Transverse colon (tissue), 4 donors: Measurements from ENCODE around the gene IL19. TPM values are rescaled to one million over a fixed set of nuclear protein-coding genes. Genes with fewer than 3 reads are reported as not detected.

Source experiments
- DNase-seq: peaks from one replicate; pipeline ENCODE4 v3.0.0-alpha.2; 2019
- H3K27ac ChIP-seq, 4 donors: fragments of 200-600 bp; sonication (generic); 2 replicates each; pipeline ENCODE4 v1.5.1; 2016 to 2018; ENCODE audit warnings: inconsistent platforms in 4 of 4
- H3K27me3 ChIP-seq: fragments of 200-600 bp; sonication (generic); 2 replicates; pipeline ENCODE4 v1.5.1; 2017; ENCODE audit warnings: inconsistent platforms
- H3K36me3 ChIP-seq, 4 donors: fragments of 200-600 bp; sonication (generic); 2 replicates each; pipeline ENCODE4 v1.5.1; 2017 to 2019; ENCODE audit warnings: inconsistent platforms in 4 of 4
- H3K4me1 ChIP-seq, 4 donors: fragments of 200-600 bp; sonication (generic); 2 replicates each; pipeline ENCODE4 v1.5.1; 2017 to 2020; ENCODE audit warnings: inconsistent platforms in 4 of 4
- H3K4me3 ChIP-seq, 4 donors: fragments of 200-600 bp; sonication (generic); 1 replicate in 1 of 4; 2 replicates in 3 of 4; pipeline versions ENCODE4 v1.5.1 to v1.6.1; 2017 to 2019; ENCODE audit warnings: inconsistent platforms in 4 of 4
- H3K9me3 ChIP-seq, 2 donors: fragments of 200-600 bp; sonication (generic); 2 replicates each; pipeline ENCODE4 v1.5.1; 2017 to 2019; ENCODE audit warnings: inconsistent platforms in 2 of 2
- CTCF ChIP-seq, 5 experiments: fragments of 200-600 bp in 3 of 5; fragments of 450-650 bp in 2 of 5; sonication (generic) in 3 of 5; IDR thresholded peaks; 1 replicate in 2 of 5; 2 replicates in 3 of 5; pipeline ENCODE4 v1.5.1; 2016 to 2017; ENCODE audit warnings: antibody characterized with exemption in 5 of 5, inconsistent platforms in 3 of 5, mild to moderate bottlenecking in 2 of 5, moderate library complexity in 1 of 5
- EP300 ChIP-seq: sonication (generic); formaldehyde crosslinking; IDR thresholded peaks from one replicate; pipeline ENCODE4 v1.6.1; 2017; ENCODE audit warnings: antibody characterized with exemption, low read depth
- POLR2A ChIP-seq: fragments of 450-650 bp; IDR thresholded peaks from one replicate; pipeline ENCODE4 v1.6.1; 2016; ENCODE audit warnings: antibody characterized with exemption, mild to moderate bottlenecking, moderate library complexity
- POLR2AphosphoS5 ChIP-seq, 3 donors: sonication (generic); formaldehyde crosslinking; IDR thresholded peaks; one replicate each; pipeline ENCODE4 v1.6.1; 2016; ENCODE audit warnings: antibody characterized with exemption in 3 of 3
- WGBS, 2 donors: methylation state at CpG; one replicate each; pipeline ENCODE4 v1.1.5; 2018; ENCODE audit warnings: low coverage in 1 of 2; 5-methylcytosine and 5-hydroxymethylcytosine counted together
- in situ Hi-C, 4 donors: fragments of 200-750 bp; cut with MboI; loops; one replicate each; pipeline versions ENCODE4 v1.15.0 to v1.15.1; 2017; ENCODE audit warnings: low sequenced_read_pairs in 3 of 4, low pct_ligation_motif_present in 1 of 4, low pct_unique_long_range_greater_than_20kb in 1 of 4
- intact Hi-C: fragments of 100-400 bp; cut with DNase I; formaldehyde crosslinking; loops from one replicate; pipeline ENCODE4 v1.15.1; 2023; ENCODE audit warnings: low total_unique reads
- total RNA-seq, 4 donors: library from RNA; depleted of rRNA; stranded (reverse); fragments of >200 nt; gene quantifications; one replicate each; pipeline ENCODE4 v1.1.0, GENCODE V29; 2016

The IL19 gene
- total RNA-seq, 4 donors from 2014 or later = not detected

DNA sequence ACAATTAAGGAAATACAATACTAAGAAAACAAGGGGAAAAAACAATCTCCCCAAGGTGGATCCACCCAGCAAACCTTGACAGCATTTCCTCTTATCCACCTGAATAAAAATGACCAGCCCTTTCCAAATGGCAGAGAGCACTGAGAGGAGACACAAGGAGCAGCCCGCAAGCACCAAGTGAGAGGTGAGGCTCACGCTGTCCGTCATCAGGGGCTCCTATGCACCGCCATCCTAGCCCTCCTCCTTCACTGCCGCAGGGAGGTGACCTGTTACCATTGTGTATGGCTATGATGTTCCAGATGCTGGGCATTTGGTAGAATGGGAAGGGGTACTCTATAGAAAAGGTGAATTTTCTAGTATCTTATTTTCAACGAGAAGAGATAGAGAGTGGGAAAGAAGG, 63.6 kb downstream of the IL19 start:
- Histone ChIP-seq H3K27me3 (peaks cover 15% of the 10 kb centered on the region), H3K36me3 (no peaks in the 10 kb centered on the region), H3K27ac (no peak overlapping the region), H3K4me1 (peaks cover 0 to 25% (median 0%) of the 10 kb centered on the region in 4 donors), H3K9me3 (no peaks in the 10 kb centered on the region), H3K4me3 (no peak overlapping the region)
- intact Hi-C loops = no loop called here
- in situ Hi-C loops = no loop called here
- no peak for TF ChIP-seq POLR2A
- TF ChIP-seq CTCF (IDR thresholded peaks at IDR 0.05) = no peak
- TF ChIP-seq POLR2AphosphoS5 (IDR thresholded peaks at IDR 0.05) = no peak
- no peak for TF ChIP-seq EP300
- no peak for DNase-seq
- 87 to 89% methylated on average over 6 of the region's 6 CpGs for WGBS, 2 donors

GRCh38 chr1:206834711-206835110, 64.1 kb downstream of the IL19 start:
- intact Hi-C loops (no loop called here), in situ Hi-C loops (no loop called here)

GRCh38 chr1:206835186-206835585, 64.6 kb downstream of the IL19 start:
- in situ Hi-C loops = no loop called here
- WGBS, 2 donors = 34% methylated on average over 3 of the region's 3 CpGs; no CpG with 5 or more reads in 1 of the 2 donors

More at GRCh38 chr1:206834711-206835110, 64.1 kb downstream of the IL19 start:
- no peak overlapping the region for H3K4me3 ChIP-seq
- H3K36me3 ChIP-seq = no peaks in the 10 kb centered on the region
- H3K4me1 ChIP-seq = peaks cover 0 to 22% (median 0%) of the 10 kb centered on the region in 4 donors
- no peak for DNase-seq
- 65 to 71% methylated on average over 2 to 3 of the region's 3 CpGs for WGBS, 2 donors
- no peaks in the 10 kb centered on the region for H3K9me3 ChIP-seq
- TF ChIP-seq POLR2AphosphoS5 (IDR thresholded peaks at IDR 0.05) (no peak), POLR2A (no peak), CTCF (IDR thresholded peaks at IDR 0.05) (no peak), EP300 (no peak)
- peaks cover 15% of the 10 kb centered on the region for H3K27me3 ChIP-seq
- H3K27ac ChIP-seq = no peak overlapping the region

GRCh38 chr1:206836111-206836510, 65.5 kb downstream of the IL19 start:
- intact Hi-C loops = no loop called here

More at GRCh38 chr1:206835186-206835585, 64.6 kb downstream of the IL19 start:
- Histone ChIP-seq H3K27ac (no peak overlapping the region), H3K9me3 (no peaks in the 10 kb centered on the region), H3K27me3 (peaks cover 15% of the 10 kb centered on the region), H3K36me3 (no peaks in the 10 kb centered on the region), H3K4me1 (peaks cover 0 to 19% (median 0%) of the 10 kb centered on the region in 4 donors), H3K4me3 (no peak overlapping the region)
- DNase-seq = no peak
- no peak for TF ChIP-seq EP300
- TF ChIP-seq CTCF (IDR thresholded peaks at IDR 0.05) = no peak
- no peak for TF ChIP-seq POLR2A
- TF ChIP-seq POLR2AphosphoS5 (IDR thresholded peaks at IDR 0.05) = no peak
- intact Hi-C loops = no loop called here

More at GRCh38 chr1:206836111-206836510, 65.5 kb downstream of the IL19 start:
- Histone ChIP-seq H3K4me3 (no peak overlapping the region), H3K9me3 (no peaks in the 10 kb centered on the region), H3K27ac (no peak overlapping the region), H3K4me1 (peaks cover 0 to 19% (median 0%) of the 10 kb centered on the region in 4 donors), H3K36me3 (no peaks in the 10 kb centered on the region), H3K27me3 (peaks cover 15% of the 10 kb centered on the region)
- in situ Hi-C loops = no loop called here
- 77 to 81% methylated on average over 2 of the region's 2 CpGs for WGBS, 2 donors
- TF ChIP-seq POLR2AphosphoS5 (IDR thresholded peaks at IDR 0.05) (no peak), POLR2A (no peak), EP300 (no peak), CTCF (IDR thresholded peaks at IDR 0.05) (no peak)
- DNase-seq = no peak
